ENCODE results near the gene AOAH. TPM values are rescaled to one million over a fixed set of nuclear protein-coding genes. Genes with fewer than 3 reads are reported as not detected.
A peak's percentile ranks its signal among the peaks of the same experiment; 100 is the strongest.

Gene AOAH
- total and polyA plus RNA-seq, 8 donors = 1.6 to 35.8 (median 4.3) TPM; not detected in 1

DNA sequence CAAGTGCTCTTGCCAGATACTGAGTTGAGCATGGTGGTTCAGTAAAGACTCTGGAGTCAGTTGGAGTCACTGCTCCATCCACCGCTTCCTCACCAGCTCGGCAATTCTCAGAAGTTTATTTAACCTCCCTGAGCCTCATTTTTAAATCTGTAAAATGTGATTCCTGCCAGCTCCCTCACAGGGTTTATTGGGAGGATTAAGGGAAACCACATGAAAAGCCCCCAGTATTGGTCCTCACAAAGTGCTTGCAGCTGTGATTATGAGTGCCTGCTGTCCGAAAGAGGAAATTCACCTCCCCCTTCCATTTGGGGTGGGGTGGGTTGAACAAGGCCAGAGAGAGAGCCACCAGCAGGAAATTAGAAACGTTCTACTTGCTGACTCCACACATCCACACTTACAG is 99.0 kb downstream of the AOAH start:
- Histone ChIP-seq H3K36me3 (no peaks in the 10 kb centered on the region), H3K9me3 (no peaks in the 10 kb centered on the region), H3K4me3 (no peak overlapping the region), H3K4me1 (peaks cover 0 to 11% (median 5%) of the 10 kb centered on the region in 4 donors), H3K27me3 (no peaks in the 10 kb centered on the region), H3K27ac (no peak overlapping the region)
- TF ChIP-seq, protein P1, sequence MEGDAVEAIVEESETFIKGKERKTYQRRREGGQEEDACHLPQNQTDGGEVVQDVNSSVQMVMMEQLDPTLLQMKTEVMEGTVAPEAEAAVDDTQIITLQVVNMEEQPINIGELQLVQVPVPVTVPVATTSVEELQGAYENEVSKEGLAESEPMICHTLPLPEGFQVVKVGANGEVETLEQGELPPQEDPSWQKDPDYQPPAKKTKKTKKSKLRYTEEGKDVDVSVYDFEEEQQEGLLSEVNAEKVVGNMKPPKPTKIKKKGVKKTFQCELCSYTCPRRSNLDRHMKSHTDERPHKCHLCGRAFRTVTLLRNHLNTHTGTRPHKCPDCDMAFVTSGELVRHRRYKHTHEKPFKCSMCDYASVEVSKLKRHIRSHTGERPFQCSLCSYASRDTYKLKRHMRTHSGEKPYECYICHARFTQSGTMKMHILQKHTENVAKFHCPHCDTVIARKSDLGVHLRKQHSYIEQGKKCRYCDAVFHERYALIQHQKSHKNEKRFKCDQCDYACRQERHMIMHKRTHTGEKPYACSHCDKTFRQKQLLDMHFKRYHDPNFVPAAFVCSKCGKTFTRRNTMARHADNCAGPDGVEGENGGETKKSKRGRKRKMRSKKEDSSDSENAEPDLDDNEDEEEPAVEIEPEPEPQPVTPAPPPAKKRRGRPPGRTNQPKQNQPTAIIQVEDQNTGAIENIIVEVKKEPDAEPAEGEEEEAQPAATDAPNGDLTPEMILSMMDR (IDR thresholded peaks at IDR 0.05) = no peak
- TF ChIP-seq EP300 (IDR thresholded peaks at IDR 0.05) (no peak), POLR2A (IDR thresholded peaks at IDR 0.05) (no peak), POLR2AphosphoS5 (IDR thresholded peaks at IDR 0.05) (no peak)
- intact Hi-C loops (cut with DNase I; ENCODE audit: low total_unique reads) = no loop called here
- peak in 1 of 2 donors; percentile 39 for DNase-seq
- 43 to 58% (median 52%) methylated on average over 4 of the region's 4 CpGs for WGBS, 5 donors

DNA sequence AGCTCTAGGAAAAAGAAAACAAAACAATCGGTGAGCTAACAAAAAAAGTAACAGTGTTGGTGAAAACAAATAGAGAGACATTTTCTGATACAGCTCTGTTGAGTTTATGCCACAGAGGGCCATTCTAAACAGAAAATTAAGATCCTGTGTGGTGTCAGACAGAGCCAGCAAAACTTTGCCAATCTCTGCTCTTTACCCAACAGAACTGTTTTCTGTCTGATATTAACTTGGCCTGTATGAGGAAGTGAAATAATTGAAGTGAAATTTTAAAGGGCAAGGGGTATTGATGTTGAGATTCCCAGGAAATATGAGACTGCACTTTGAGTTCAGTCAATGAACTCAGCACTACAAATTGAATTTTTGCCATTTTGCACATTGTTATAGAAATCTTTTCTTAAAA is 101.0 kb downstream of the AOAH start:
- no peak overlapping the region for H3K4me3 ChIP-seq
- intact Hi-C loops (cut with DNase I; ENCODE audit: low total_unique reads) = no loop called here
- no peaks in the 10 kb centered on the region for H3K36me3 ChIP-seq

GRCh38 chr7:36621396-36621795 is 102.9 kb downstream of the AOAH start:
- DNase-seq = no peak
- no peaks in the 10 kb centered on the region for H3K27me3 ChIP-seq
- H3K4me3 ChIP-seq = no peak overlapping the region
- 48 to 58% (median 53%) methylated on average over 10 of the region's 10 CpGs for WGBS, 5 donors
- no peaks in the 10 kb centered on the region for H3K9me3 ChIP-seq
- intact Hi-C loops (cut with DNase I; ENCODE audit: low total_unique reads) = no loop called here
- no peak overlapping the region for H3K27ac ChIP-seq
- no peaks in the 10 kb centered on the region for H3K36me3 ChIP-seq
- no peak for TF ChIP-seq POLR2A (IDR thresholded peaks at IDR 0.05)
- TF ChIP-seq POLR2AphosphoS5 (IDR thresholded peaks at IDR 0.05) = no peak
- TF ChIP-seq, protein P1 (IDR thresholded peaks at IDR 0.05) = no peak
- TF ChIP-seq EP300 (IDR thresholded peaks at IDR 0.05) = no peak
- H3K4me1 ChIP-seq = peaks cover 0 to 11% (median 5%) of the 10 kb centered on the region in 4 donors

More for the DNA sequence above, 101.0 kb downstream of the AOAH start:
- no peaks in the 10 kb centered on the region for H3K27me3 ChIP-seq
- H3K9me3 ChIP-seq = no peaks in the 10 kb centered on the region
- 9 to 36% (median 20%) methylated on average over 1 of the region's 1 CpG for WGBS, 5 donors
- H3K4me1 ChIP-seq = peaks cover 0 to 11% (median 5%) of the 10 kb centered on the region in 4 donors
- H3K27ac ChIP-seq = no peak overlapping the region
- TF ChIP-seq EP300 (IDR thresholded peaks at IDR 0.05) (no peak), POLR2A (IDR thresholded peaks at IDR 0.05) (no peak), POLR2AphosphoS5 (IDR thresholded peaks at IDR 0.05) (no peak)
- TF ChIP-seq, protein P1 (IDR thresholded peaks at IDR 0.05) = no peak
- DNase-seq = peak in 1 of 2 donors; percentile 20

- intact Hi-C loops (cut with DNase I; ENCODE audit: low total_unique reads) = no loop called here
- DNase-seq = no peak
- H3K4me1 ChIP-seq = peaks cover 0 to 11% (median 5%) of the 10 kb centered on the region in 4 donors
- TF ChIP-seq POLR2AphosphoS5 (IDR thresholded peaks at IDR 0.05) (no peak), EP300 (IDR thresholded peaks at IDR 0.05) (no peak), POLR2A (IDR thresholded peaks at IDR 0.05) (no peak)
- TF ChIP-seq, protein P1 (IDR thresholded peaks at IDR 0.05) = no peak
- no peak overlapping the region for H3K4me3 ChIP-seq
- no peak overlapping the region for H3K27ac ChIP-seq
- 28 to 53% (median 49%) methylated on average over 4 of the region's 4 CpGs for WGBS, 5 donors
- H3K9me3 ChIP-seq = no peaks in the 10 kb centered on the region
- H3K27me3 ChIP-seq = no peaks in the 10 kb centered on the region
- H3K36me3 ChIP-seq = no peaks in the 10 kb centered on the region
Observed at GRCh38 chr7:36620166-36620708, 104.1 kb downstream of the AOAH start.
